HG02588 (cell line): ENCODE results near the gene TERT.
"Not testable (repeated sequence)": the region's sequence is repeated elsewhere in the genome, so short reads cannot be mapped to it uniquely, and the experiment has no call there.

ENCODE experiments used
- ATAC-seq: cut with Tn5 transposase; IDR thresholded peaks from one replicate; pipeline ENCODE4 v1.9.1; 2021; ENCODE audit warnings: mild to moderate bottlenecking, moderate library complexity; ENCODE audit not compliant: unreplicated experiment

The TERT gene

GRCh38 chr5:1280177-1281037 is 14.5 kb downstream of the TERT start:
- no peak for ATAC-seq

GRCh38 chr5:1279443-1280151 is 15.3 kb downstream of the TERT start:
- no peak for ATAC-seq

GRCh38 chr5:1278656-1279442 is 16.0 kb downstream of the TERT start:
- no peak for ATAC-seq

GRCh38 chr5:1278216-1278615 is 16.7 kb downstream of the TERT start:
- no peak for ATAC-seq

GRCh38 chr5:1277781-1278180 is 17.1 kb downstream of the TERT start:
- ATAC-seq = no peak

GRCh38 chr5:1277331-1277730 is 17.5 kb downstream of the TERT start:
- no peak for ATAC-seq

- no peak for ATAC-seq
Measured at GRCh38 chr5:1276930-1277329, 17.9 kb downstream of the TERT start.

- not testable (repeated sequence) for ATAC-seq
Measured at GRCh38 chr5:1275397-1276391, 19.2 kb downstream of the TERT start.

GRCh38 chr5:1274471-1274870 is 20.4 kb downstream of the TERT start:
- ATAC-seq = no peak

GRCh38 chr5:1273745-1274144 is 21.1 kb downstream of the TERT start:
- no peak for ATAC-seq

- no peak for ATAC-seq
Measured at GRCh38 chr5:1272201-1272600, 22.7 kb downstream of the TERT start.

GRCh38 chr5:1270933-1271914 is 23.6 kb downstream of the TERT start:
- no peak for ATAC-seq

GRCh38 chr5:1270426-1270825 is 24.4 kb downstream of the TERT start:
- no peak for ATAC-seq

GRCh38 chr5:1268666-1269065 is 26.2 kb downstream of the TERT start:
- ATAC-seq = no peak

- ATAC-seq = no peak
Measured at GRCh38 chr5:1268056-1268455, 26.8 kb downstream of the TERT start.

- not testable (repeated sequence) for ATAC-seq
Measured at GRCh38 chr5:1267464-1267863, 27.4 kb downstream of the TERT start.

- no peak for ATAC-seq
Measured at GRCh38 chr5:1266791-1267190, 28.1 kb downstream of the TERT start.

GRCh38 chr5:1265461-1266455 is 29.1 kb downstream of the TERT start:
- ATAC-seq = no peak
